HUES6 (cell line): ENCODE results near the gene ADGRA3.
A peak's percentile ranks its signal among the peaks of the same experiment; 100 is the strongest.

ENCODE experiments used
- H3K27ac ChIP-seq: 2 replicates; pipeline ENCODE4 v1.7.0; 2013; ENCODE audit warnings: low read depth, mild to moderate bottlenecking, low read length, inconsistent platforms
- H3K27me3 ChIP-seq: 2 replicates; pipeline ENCODE4 v1.6.1; 2013; ENCODE audit warnings: low read length; ENCODE audit not compliant: control insufficient read depth, insufficient read depth
- H3K36me3 ChIP-seq: 2 replicates; pipeline ENCODE4 v1.6.1; 2013; ENCODE audit warnings: low read length; ENCODE audit not compliant: control insufficient read depth, insufficient read depth
- H3K4me1 ChIP-seq: 2 replicates; pipeline ENCODE4 v1.6.1; 2013; ENCODE audit warnings: low read length; ENCODE audit not compliant: control insufficient read depth, insufficient read depth
- H3K4me3 ChIP-seq: 2 replicates; pipeline ENCODE4 v1.5.1; 2013; ENCODE audit warnings: low read depth, low read length
- H3K9ac ChIP-seq: one replicate; pipeline ENCODE4 v1.6.1; 2013; ENCODE audit warnings: mild to moderate bottlenecking, low read length
- H3K9me3 ChIP-seq: 2 replicates; pipeline ENCODE4 v1.6.1; 2013; ENCODE audit warnings: low read depth, low read length; ENCODE audit not compliant: control insufficient read depth, insufficient read depth

ADGRA3 gene, protein sequence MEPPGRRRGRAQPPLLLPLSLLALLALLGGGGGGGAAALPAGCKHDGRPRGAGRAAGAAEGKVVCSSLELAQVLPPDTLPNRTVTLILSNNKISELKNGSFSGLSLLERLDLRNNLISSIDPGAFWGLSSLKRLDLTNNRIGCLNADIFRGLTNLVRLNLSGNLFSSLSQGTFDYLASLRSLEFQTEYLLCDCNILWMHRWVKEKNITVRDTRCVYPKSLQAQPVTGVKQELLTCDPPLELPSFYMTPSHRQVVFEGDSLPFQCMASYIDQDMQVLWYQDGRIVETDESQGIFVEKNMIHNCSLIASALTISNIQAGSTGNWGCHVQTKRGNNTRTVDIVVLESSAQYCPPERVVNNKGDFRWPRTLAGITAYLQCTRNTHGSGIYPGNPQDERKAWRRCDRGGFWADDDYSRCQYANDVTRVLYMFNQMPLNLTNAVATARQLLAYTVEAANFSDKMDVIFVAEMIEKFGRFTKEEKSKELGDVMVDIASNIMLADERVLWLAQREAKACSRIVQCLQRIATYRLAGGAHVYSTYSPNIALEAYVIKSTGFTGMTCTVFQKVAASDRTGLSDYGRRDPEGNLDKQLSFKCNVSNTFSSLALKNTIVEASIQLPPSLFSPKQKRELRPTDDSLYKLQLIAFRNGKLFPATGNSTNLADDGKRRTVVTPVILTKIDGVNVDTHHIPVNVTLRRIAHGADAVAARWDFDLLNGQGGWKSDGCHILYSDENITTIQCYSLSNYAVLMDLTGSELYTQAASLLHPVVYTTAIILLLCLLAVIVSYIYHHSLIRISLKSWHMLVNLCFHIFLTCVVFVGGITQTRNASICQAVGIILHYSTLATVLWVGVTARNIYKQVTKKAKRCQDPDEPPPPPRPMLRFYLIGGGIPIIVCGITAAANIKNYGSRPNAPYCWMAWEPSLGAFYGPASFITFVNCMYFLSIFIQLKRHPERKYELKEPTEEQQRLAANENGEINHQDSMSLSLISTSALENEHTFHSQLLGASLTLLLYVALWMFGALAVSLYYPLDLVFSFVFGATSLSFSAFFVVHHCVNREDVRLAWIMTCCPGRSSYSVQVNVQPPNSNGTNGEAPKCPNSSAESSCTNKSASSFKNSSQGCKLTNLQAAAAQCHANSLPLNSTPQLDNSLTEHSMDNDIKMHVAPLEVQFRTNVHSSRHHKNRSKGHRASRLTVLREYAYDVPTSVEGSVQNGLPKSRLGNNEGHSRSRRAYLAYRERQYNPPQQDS (N-terminal part only)

DNA sequence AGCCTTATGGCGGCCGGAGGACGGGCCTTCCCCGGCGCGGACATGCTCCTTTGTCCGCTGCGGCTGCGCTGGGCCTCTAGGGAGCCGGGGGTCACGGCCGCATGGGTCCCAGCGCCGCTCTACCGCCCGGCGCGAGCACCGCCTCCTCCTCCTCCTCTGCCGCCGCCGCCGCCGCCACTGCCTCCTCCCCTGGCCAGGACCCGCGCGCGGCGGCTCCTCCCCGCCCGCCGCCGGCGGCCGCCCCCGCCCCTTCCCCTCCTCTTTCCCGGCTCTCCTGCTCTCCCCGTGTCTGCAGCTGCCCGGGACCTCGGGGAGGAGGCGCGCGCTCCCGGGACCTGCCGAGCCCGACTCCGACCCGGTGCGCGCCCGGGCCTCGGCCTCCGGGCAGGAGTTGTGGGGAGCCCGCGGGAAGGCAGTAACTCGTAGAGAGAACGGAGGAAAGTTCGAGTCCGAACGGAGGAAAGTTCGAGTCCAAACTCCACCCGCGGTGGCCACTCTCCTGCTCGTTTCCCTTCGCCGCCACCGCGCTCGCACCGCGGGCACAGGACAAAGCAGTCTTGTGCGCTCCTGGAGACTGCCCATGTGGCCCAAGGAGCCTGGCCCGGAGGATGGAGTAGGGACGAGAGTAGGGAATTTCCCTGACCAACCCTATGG is at the start of gene ADGRA3:
Gene ADGRA3, minus strand, starts transcription at position 179 of the 654 bp plus-strand sequence. CDS start 282 bp downstream, outside the sequence.
- Histone ChIP-seq H3K9me3 (no peaks in the 10 kb centered on the region), H3K9ac (peak within 1 kb of the TSS; percentile 81), H3K4me1 (peaks cover 7% of the 10 kb centered on the region), H3K27ac (peak within 1 kb of the TSS; percentile 86), H3K27me3 (peaks cover 11% of the 10 kb centered on the region), H3K36me3 (no peaks in the 10 kb centered on the region), H3K4me3 (peak within 1 kb of the TSS; percentile 79)

DNA sequence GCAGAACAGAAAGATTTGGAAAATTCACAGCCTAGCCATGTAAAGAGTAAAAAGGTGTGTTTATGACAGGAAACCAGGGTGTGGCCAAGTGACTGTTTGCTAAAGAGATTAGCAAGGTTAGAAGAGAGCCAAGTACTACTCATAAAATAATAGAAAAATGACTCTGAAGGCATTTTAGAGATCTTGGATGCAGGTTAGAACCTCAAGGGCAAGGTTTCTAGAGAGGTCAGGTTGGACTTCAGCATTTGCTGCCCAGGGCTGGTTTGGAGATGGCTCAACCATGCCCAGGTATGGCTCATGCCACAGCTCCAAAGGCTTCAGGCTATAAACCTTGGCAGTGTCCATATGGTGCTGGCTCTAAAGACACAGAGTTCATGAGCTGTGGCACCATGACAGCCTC is 40.6 kb upstream of the ADGRA3 start:
- H3K9ac ChIP-seq, result no peak overlapping the region
- H3K27me3 ChIP-seq, result no peaks in the 10 kb centered on the region
- no peaks in the 10 kb centered on the region for H3K36me3 ChIP-seq
- H3K9me3 ChIP-seq, result peaks cover 3% of the 10 kb centered on the region; the same call in 1 of the 2 replicates
- H3K4me3 ChIP-seq, result no peak overlapping the region
- no peak overlapping the region for H3K27ac ChIP-seq
- no peaks in the 10 kb centered on the region for H3K4me1 ChIP-seq

DNA sequence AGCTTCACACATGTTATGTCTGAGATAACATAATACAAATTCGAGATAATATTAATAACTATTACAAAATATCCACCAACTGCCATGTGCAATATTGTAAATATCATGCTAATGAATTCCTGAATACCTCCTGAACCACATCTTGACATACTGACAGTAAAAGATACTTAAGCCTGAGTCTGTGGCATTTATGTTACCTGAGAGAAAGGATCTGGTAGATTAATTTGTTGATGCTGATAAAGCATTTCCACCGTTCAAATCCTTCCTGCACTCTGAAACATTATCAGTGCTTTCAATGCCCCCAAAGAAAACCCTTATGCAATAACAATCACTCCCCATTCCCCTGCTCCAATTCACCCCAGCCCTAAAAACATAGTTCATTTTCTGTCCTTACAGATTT is 38.8 kb upstream of the ADGRA3 start:
- no peak overlapping the region for H3K9ac ChIP-seq
- H3K36me3 ChIP-seq, result no peaks in the 10 kb centered on the region
- H3K4me1 ChIP-seq, result no peaks in the 10 kb centered on the region
- no peak overlapping the region for H3K4me3 ChIP-seq
- H3K27me3 ChIP-seq, result no peaks in the 10 kb centered on the region
- H3K9me3 ChIP-seq, result peaks cover 3% of the 10 kb centered on the region; the same call in 1 of the 2 replicates
- H3K27ac ChIP-seq, result no peak overlapping the region

DNA sequence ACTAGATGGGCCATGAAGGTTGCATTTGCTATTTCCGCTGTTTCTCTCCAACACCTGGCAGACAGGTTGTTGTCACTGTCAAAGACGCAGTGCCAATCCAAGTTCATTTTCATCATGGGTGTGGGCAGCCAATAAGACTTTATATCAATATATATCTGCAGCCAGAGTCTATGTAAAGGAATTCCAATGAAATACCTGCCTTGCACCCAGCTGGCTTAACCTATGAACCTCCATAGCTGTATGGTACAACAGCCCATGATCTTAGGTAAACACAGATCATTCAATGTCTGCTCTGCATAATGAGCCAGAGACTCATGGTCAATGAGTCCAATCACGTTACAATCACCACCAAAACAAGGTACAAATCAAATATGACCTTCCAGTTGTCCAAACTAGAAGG is 37.7 kb upstream of the ADGRA3 start:
- H3K36me3 ChIP-seq, result no peaks in the 10 kb centered on the region
- no peak overlapping the region for H3K4me3 ChIP-seq
- peaks cover 3% of the 10 kb centered on the region; the same call in 1 of the 2 replicates for H3K9me3 ChIP-seq

DNA sequence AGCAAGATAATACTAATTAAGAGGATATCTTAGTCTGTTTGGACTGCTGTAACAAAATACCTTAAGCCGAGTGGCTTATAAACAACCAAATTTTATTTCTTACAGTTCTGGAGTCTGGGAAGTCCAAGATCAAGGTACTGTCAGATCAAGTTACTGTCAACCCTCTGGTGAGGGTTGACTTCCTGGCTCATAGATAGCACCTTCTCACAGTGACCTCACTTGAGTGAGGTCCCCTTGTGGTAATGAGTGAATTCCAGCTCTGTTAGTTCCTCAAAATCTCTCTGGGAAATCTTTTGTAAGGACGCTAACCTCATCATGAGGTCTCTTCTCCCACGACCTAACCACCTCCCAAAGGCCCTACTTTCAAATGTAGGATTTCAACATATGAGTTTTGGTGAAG is 36.9 kb upstream of the ADGRA3 start:
- Histone ChIP-seq H3K27ac (no peak overlapping the region), H3K36me3 (no peaks in the 10 kb centered on the region), H3K4me1 (no peaks in the 10 kb centered on the region), H3K9ac (no peak overlapping the region), H3K4me3 (no peak overlapping the region), H3K27me3 (no peaks in the 10 kb centered on the region), H3K9me3 (peaks cover 2% of the 10 kb centered on the region; the same call in 1 of the 2 replicates)

More for the DNA sequence above, 37.7 kb upstream of the ADGRA3 start:
- no peaks in the 10 kb centered on the region for H3K4me1 ChIP-seq
- H3K27ac ChIP-seq, result no peak overlapping the region
- no peak overlapping the region for H3K9ac ChIP-seq
- no peaks in the 10 kb centered on the region for H3K27me3 ChIP-seq

DNA sequence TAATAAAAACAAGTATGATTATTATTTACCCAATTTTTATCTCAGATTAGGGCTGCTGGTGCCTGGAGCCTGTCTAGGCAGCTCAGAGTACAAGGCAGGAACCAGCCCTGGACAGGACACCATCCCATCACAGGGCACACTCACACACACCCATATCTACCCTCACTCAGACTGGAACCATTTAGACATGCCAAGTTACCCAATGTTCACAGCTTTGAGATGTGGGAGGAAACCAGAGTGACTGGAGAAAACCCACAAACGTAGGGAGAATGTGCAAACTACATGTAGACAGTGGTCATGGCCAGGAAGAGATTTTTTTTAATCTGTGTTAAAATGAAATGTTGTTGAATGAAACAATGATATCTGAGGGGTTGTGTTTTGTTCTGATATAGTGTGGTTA is 35.7 kb upstream of the ADGRA3 start:
- H3K36me3 ChIP-seq, result no peaks in the 10 kb centered on the region
- no peak overlapping the region for H3K4me3 ChIP-seq
- no peak overlapping the region for H3K9ac ChIP-seq
- no peak overlapping the region for H3K27ac ChIP-seq
- no peaks in the 10 kb centered on the region for H3K4me1 ChIP-seq
- H3K9me3 ChIP-seq, result peaks cover 7% of the 10 kb centered on the region
- no peaks in the 10 kb centered on the region for H3K27me3 ChIP-seq

DNA sequence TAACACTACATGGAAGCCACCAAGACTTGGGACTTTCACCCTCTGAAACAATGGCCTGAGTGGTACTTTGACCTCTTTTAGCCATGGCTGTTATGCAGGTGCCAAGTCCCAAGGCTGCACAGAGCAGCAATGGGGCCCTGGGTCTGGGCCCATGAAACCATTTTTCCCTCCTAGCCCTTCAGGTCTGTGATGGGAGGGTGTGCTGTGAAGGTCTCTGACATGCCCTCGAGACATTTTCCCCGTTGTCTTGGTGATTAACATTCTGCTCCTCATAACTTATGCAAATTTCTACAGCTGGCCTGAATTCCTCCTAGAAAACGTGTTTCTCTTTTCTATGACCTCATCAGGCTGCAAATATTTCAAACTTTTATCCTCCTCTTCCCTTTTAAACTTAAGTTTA is 30.4 kb upstream of the ADGRA3 start:
- H3K27ac ChIP-seq, result no peak overlapping the region
- no peak overlapping the region for H3K9ac ChIP-seq
- no peaks in the 10 kb centered on the region for H3K36me3 ChIP-seq
- H3K4me3 ChIP-seq, result no peak overlapping the region
- H3K27me3 ChIP-seq, result no peaks in the 10 kb centered on the region
- no peaks in the 10 kb centered on the region for H3K4me1 ChIP-seq
- H3K9me3 ChIP-seq, result peaks cover 22% of the 10 kb centered on the region

DNA sequence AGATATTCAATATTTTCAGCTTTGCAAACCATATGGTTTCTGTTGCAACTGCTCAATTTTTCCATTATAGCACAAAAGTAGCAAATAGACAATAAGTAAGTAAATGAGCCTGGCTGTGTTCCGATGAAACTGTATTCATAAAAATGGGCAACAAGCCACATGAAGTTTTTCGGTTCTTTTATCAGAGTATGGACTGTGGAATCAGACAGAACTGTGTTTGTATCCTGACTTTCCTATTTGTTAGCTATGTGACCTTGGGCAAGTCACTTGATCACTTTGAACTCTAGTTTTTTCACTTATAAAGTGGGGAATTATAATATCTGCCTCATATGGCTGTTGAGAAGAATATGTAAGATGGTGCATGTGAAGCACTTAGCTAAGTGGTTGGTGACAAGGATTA is 23.4 kb upstream of the ADGRA3 start:
- no peak overlapping the region for H3K27ac ChIP-seq
- H3K9me3 ChIP-seq, result peaks cover 18% of the 10 kb centered on the region
- H3K4me3 ChIP-seq, result no peak overlapping the region
- H3K27me3 ChIP-seq, result no peaks in the 10 kb centered on the region
- no peaks in the 10 kb centered on the region for H3K36me3 ChIP-seq
- H3K4me1 ChIP-seq, result no peaks in the 10 kb centered on the region
- H3K9ac ChIP-seq, result no peak overlapping the region

DNA sequence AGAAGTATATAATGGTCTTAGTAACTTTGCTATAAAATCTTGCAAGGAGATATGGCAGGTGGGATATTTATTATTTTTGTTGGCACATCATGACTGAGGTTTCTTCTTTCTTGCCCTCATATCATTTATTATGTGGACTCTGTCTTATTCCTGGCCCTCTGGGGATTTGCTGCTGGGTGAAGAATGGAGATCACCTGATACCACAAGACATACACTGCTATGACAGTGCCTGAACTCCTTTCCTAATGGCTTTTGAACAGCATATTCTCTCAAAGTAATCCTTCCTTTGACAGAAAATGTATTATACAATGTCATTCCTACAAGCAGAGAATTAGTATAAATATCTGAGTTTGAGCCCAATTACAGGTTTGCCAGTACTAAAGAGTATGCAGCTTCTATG is 22.0 kb upstream of the ADGRA3 start:
- Histone ChIP-seq H3K36me3 (no peaks in the 10 kb centered on the region), H3K27me3 (no peaks in the 10 kb centered on the region), H3K4me3 (no peak overlapping the region), H3K4me1 (no peaks in the 10 kb centered on the region), H3K9me3 (peaks cover 29% of the 10 kb centered on the region), H3K9ac (no peak overlapping the region), H3K27ac (no peak overlapping the region)

DNA sequence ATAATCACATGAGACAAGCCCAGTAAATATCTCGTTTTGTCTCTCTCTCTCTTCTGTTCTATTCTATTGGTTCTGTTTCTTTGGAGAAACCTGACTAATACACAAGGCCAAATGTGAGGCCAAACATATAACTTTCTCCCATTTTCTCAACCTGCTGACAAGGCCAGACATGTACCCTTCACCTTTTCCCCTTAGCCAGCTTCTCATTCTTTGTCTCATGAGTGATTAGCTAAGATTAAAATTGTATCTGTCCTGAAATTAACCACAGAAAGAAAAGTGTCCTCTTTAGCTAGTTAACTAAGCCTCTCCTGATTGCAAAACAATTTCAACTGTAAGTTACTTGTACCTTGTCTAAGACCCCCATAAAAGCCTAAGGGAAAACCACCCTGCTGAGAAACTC is 18.5 kb upstream of the ADGRA3 start:
- no peaks in the 10 kb centered on the region for H3K36me3 ChIP-seq
- H3K27me3 ChIP-seq, result no peaks in the 10 kb centered on the region
- no peak overlapping the region for H3K9ac ChIP-seq
- no peak overlapping the region for H3K4me3 ChIP-seq
- H3K4me1 ChIP-seq, result no peaks in the 10 kb centered on the region
- peaks cover 32% of the 10 kb centered on the region for H3K9me3 ChIP-seq
- H3K27ac ChIP-seq, result no peak overlapping the region
